Tracheal epithelial cell (primary cell): ENCODE results near the gene C11orf42. TPM values are rescaled to one million over a fixed set of nuclear protein-coding genes. Genes with fewer than 3 reads are reported as not detected.

Experiments
- total RNA-seq: library from RNA; depleted of rRNA; stranded (reverse); fragments of >200 nt; gene quantifications from 2 replicates; pipeline ENCODE4 v1.2.1, GENCODE V29; 2014

Gene C11orf42, protein sequence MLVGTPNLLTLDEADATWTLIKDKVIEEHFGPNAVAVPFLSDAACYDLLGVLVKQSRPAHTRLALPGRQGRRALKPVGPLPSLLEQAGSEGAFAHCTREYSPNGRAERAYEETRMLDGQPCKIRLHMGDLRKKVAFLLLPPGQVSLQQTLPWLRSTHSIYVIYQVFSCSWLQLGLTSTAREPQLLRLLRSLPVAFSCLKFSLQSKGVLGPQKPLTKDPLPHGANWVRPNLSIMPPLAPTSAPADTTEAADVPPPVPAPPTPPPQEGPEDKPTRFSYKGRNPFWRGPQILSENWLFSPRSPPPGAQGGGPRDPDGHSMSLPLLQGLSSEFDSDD
- total RNA-seq: not detected in 2 replicates

DNA sequence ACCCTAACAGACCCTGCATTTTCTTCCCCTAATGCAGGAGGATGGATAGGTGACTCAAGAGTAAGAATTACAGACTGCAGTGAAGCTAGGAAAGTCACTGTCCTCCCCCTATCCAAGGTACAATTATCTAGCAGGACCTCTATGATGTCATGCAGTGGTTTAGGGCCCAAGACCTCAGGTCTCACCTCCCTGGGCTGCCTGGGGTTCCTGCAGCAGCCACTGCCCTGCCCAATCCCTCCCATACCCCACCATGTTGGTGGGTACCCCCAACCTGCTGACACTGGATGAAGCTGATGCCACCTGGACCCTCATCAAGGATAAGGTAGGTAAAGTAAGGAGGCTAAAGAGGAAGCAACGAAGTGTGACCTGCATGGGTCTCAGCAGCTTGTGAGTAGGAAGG lies at the start of gene C11orf42:
C11orf42 (plus strand) TSS at position 192 of the 400 bp plus-strand sequence; CDS start at position 251, 59 bp downstream.

DNA sequence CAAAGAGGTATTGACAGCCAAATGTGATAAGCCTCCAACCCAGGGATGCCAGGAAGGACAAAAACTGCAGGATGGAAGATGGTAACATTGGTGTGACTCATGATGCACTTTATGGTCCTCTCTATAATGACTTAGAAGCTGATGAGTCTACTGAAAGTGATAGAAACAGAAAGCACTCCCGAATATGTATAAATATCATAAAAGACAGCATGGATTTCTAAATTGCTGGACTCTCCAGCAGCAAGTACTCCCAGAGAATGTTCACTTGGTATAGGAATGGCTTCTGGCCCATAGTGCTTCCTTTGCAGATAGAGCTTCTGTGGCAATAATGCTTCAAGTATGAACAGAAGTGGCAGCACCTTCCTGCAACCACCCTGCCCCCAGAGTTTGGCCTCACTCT lies 35.1 kb upstream of the C11orf42 start, which contains the start of gene OR52B2:
OR52B2 (minus strand) TSS at position 101 of the 400 bp plus-strand sequence; CDS start at position 101, 0 bp downstream.

DNA sequence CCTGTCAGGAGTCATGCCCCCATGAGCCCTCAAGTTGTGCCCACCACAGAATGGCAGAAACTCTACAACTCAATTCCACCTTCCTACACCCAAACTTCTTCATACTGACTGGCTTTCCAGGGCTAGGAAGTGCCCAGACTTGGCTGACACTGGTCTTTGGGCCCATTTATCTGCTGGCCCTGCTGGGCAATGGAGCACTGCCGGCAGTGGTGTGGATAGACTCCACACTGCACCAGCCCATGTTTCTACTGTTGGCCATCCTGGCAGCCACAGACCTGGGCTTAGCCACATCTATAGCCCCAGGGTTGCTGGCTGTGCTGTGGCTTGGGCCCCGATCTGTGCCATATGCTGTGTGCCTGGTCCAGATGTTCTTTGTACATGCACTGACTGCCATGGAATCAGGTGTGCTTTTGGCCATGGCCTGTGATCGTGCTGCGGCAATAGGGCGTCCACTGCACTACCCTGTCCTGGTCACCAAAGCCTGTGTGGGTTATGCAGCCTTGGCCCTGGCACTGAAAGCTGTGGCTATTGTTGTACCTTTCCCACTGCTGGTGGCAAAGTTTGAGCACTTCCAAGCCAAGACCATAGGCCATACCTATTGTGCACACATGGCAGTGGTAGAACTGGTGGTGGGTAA lies 6.1 kb upstream of the C11orf42 start, which contains the start of gene OR52W1:
OR52W1 (plus strand) TSS at position 51 of the 637 bp plus-strand sequence; CDS start at position 51, 0 bp downstream.

DNA sequence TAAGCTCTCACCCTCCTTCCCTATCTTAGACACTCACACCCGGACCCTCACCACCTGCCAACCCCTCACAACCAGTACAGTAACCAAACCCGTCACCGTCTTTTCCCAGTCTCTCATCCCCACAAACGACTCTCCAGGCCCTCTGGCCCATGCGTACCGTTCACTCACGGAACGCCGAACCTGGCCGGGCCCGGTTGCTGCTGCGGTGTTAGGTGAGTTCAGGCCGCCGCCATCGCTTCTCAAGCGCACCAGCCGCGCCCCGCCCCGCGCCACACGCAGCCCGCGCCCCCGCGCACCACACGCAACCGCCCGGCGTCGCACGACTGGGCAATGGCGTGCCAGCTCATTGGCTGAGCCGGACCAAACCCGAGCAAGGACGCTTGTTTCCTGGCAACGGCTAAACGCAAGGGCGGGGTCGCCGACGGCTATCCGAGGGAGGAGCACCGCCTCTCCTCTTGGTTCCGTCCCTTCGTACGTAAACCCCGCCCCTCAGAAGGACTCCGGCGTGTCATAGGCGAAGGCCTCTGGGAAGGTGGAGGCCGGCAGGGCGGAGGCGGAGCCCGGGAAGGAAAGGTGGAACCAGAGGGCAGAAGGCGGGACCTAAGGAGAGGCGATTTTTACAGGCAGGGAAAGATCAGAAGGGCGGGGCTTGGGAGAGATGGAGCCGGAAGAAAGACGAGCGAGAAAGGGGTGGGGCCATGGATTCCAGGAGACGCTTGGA lies 29.2 kb downstream of the C11orf42 start, which contains the start of gene FHIP1B:
FHIP1B (minus strand) TSS at position 250 of the 721 bp plus-strand sequence. CDS start 10,120 bp downstream, outside the sequence.

DNA sequence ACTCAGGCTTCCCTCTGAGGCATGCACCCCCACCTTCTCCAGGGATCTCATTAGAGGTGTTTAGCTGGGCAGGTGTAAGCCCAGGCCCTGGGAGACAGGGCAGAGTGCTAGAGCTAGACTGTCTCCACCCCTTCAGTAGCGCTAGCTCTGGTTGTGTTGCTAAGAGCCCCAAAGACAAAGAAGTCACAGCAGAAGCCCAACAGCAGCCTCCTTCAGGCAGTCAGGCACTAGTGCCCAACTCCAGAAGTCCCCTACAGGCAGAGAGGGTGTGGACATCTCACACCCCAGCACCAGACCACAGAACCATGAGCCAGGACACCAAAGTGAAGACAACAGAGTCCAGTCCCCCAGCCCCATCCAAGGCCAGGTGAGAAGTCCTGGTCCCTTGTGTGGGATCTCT lies 33.5 kb downstream of the C11orf42 start, which contains the start of gene CNGA4:
CNGA4 (plus strand) TSS at position 188 of the 400 bp plus-strand sequence; CDS start at position 306, 118 bp downstream.

Other genes starting within 250 kb of the C11orf42 start
- gene OR56A5, start 237.1 kb upstream of the C11orf42 start, total RNA-seq: not detected in 2 replicates
- gene OR52L1, start 218.6 kb upstream of the C11orf42 start, total RNA-seq: not detected in 2 replicates
- not detected in 2 replicates for gene OR56A4, start 198.6 kb upstream of the C11orf42 start, total RNA-seq
- gene OR56A1, start 174.8 kb upstream of the C11orf42 start, total RNA-seq: not detected in 2 replicates
- gene OR56B4, start 97.9 kb upstream of the C11orf42 start, total RNA-seq: not detected in 2 replicates
- not detected in 2 replicates for gene OR52B2, start 35.2 kb upstream of the C11orf42 start, total RNA-seq
- gene OR52W1, start 6.3 kb upstream of the C11orf42 start, total RNA-seq: not detected in 2 replicates
- 8.9 and 10.2 TPM in 2 replicates for gene FHIP1B, start 29.1 kb downstream of the C11orf42 start, total RNA-seq
- gene CNGA4, start 33.5 kb downstream of the C11orf42 start, total RNA-seq: 0.64 TPM in 1 of 2 replicates, not detected in the other
- not detected in 2 replicates for gene CCKBR, start 54.3 kb downstream of the C11orf42 start, total RNA-seq
- gene CAVIN3, start 114.9 kb downstream of the C11orf42 start, total RNA-seq: 39.2 and 50.1 TPM in 2 replicates
- gene SMPD1, start 184.9 kb downstream of the C11orf42 start, total RNA-seq: 3.0 and 3.4 TPM in 2 replicates
- gene APBB1, start 213.5 kb downstream of the C11orf42 start, total RNA-seq: 5.3 and 10.6 TPM in 2 replicates
- 0.85 TPM in 1 of 2 replicates, not detected in the other for gene HPX, start 235.4 kb downstream of the C11orf42 start, total RNA-seq